ENCODE results near the gene ATXN10. TPM values are rescaled to one million over a fixed set of nuclear protein-coding genes. Genes with fewer than 3 reads are reported as not detected.

Gene ATXN10
- total and polyA plus RNA-seq, 4 experiments from 2014 or later = 61.8 to 102 (median 76.3) TPM

DNA sequence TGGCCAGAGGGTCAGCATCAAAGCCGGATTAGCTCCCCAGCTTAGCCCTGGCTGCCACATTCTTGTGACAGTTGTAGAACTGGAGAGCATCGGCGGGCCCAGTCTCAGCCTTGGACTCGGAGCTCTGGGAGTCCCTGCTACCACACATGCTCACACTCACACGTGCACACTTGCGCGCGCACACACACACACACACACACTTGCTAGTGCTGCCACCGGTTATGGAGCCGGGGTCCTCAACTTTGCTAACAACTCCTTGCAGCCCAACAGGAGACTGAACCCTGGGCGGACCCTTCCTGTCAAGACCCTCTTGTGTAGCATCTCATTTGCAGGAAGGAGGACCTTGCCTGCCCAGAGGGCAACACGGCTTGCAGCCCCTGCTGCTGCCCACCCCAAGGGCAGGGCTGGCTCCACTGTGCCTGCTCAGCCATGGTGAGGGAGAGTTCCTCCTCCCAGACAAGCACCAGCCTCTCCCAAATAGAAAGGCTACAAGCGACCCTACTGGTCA is 197.8 kb downstream of the ATXN10 start:
- ChIA-PET POLR2A (ENCODE audit: partially characterized antibody) (no interaction called here), CTCF (ENCODE audit: partially characterized antibody) (no interaction called here)
- Mint-ChIP-seq H3K9me3 (peaks cover 0 to 32% (median 22%) of the 10 kb centered on the region in 8 donors), H3K27me3 (peaks cover 18 to 25% of the 10 kb centered on the region in 2 donors), H3K4me1 (peaks cover 1 to 9% (median 4%) of the 10 kb centered on the region in 4 donors), H3K4me3 (no peak overlapping the region), H3K27ac (no peak overlapping the region), H3K36me3 (peaks cover 4 to 8% of the 10 kb centered on the region in 2 donors)
- Histone ChIP-seq H3K27me3 (ENCODE audit: insufficient read depth, low read length) (peaks cover 9% of the 10 kb centered on the region), H3K27ac (ENCODE audit: low read depth, low read length) (no peak overlapping the region), H3K9me3 (ENCODE audit: control insufficient read depth in 1 of 2, low read length in 2 of 2) (peaks cover 0 to 3% of the 10 kb centered on the region in 2 donors), H3K4me3 (ENCODE audit: low read length in 2 of 2) (no peak overlapping the region), H3K36me3 (ENCODE audit: insufficient read depth, low read length) (no peaks in the 10 kb centered on the region), H3K4me1 (ENCODE audit: insufficient read depth, low read length) (peaks cover 1% of the 10 kb centered on the region)
- intact Hi-C loops (cut with micrococcal nuclease) = no loop called here
- no peak for DNase-seq

DNA sequence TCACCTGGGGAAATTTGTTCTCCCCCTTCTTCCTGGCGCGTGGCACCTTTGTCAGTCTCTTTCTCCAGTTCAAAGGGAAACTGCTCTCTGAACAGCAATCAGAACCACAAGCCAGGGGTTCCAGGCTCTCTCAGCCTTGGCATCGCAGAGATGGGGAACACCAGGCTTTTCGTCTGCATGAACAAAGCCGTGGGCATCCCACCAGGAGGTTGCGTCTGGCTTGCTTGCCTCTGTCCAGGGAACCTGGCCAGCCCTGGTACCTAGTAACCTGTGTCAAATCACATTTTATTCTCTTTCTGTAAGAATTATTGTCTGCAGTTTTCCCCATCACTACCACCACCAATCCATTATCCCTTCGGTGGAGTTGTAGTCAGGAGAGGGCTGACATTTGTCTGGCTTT is 198.4 kb downstream of the ATXN10 start:
- Histone ChIP-seq H3K9me3 (ENCODE audit: control insufficient read depth in 1 of 2, low read length in 2 of 2) (peaks cover 0 to 3% of the 10 kb centered on the region in 2 donors), H3K36me3 (ENCODE audit: insufficient read depth, low read length) (no peaks in the 10 kb centered on the region), H3K4me1 (ENCODE audit: insufficient read depth, low read length) (no peaks in the 10 kb centered on the region), H3K27ac (ENCODE audit: low read depth, low read length) (no peak overlapping the region), H3K4me3 (ENCODE audit: low read length in 2 of 2) (no peak overlapping the region), H3K27me3 (ENCODE audit: insufficient read depth, low read length) (peaks cover 9% of the 10 kb centered on the region)
- ChIA-PET POLR2A (ENCODE audit: partially characterized antibody) (no interaction called here), CTCF (ENCODE audit: partially characterized antibody) (no interaction called here)
- H3K27ac Mint-ChIP-seq = no peak overlapping the region
- peaks cover 0 to 6% (median under 1%) of the 10 kb centered on the region in 4 donors for H3K4me1 Mint-ChIP-seq
- peaks cover 0 to 32% (median 22%) of the 10 kb centered on the region in 8 donors for H3K9me3 Mint-ChIP-seq
- intact Hi-C loops (cut with micrococcal nuclease) = no loop called here
- H3K36me3 Mint-ChIP-seq = peaks cover 4 to 6% of the 10 kb centered on the region in 2 donors
- no peak for DNase-seq
- peaks cover 13 to 22% of the 10 kb centered on the region in 2 donors for H3K27me3 Mint-ChIP-seq
- H3K4me3 Mint-ChIP-seq = no peak overlapping the region

DNA sequence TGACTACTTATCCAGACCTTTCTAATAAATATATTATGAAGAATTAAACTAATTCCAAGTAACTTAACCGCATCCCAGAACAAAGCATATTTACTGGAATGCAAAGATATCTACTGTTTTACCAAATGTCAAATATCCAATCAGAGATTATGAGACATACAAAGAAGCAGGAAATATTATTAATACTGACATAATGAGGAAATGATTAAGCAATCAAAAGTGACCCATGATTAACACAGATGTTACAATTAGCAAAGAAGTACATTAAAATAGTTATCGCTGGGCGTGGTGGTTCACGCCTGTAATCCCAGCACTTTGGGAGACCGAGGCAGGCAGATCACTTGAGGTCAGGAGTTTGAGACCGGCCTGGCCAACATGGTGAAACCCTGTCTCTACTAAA is 200.1 kb downstream of the ATXN10 start:
- no peaks in the 10 kb centered on the region for H3K4me1 ChIP-seq (ENCODE audit: insufficient read depth, low read length)
- no peaks in the 10 kb centered on the region for H3K36me3 ChIP-seq (ENCODE audit: insufficient read depth, low read length)
- Mint-ChIP-seq H3K36me3 (peaks cover 4% of the 10 kb centered on the region in 2 donors), H3K27ac (no peak overlapping the region), H3K4me3 (no peak overlapping the region), H3K9me3 (peaks cover 0 to 32% (median 22%) of the 10 kb centered on the region in 8 donors), H3K27me3 (peaks cover 12 to 16% of the 10 kb centered on the region in 2 donors), H3K4me1 (peaks cover 0 to 6% (median under 1%) of the 10 kb centered on the region in 4 donors)
- no peak overlapping the region for H3K4me3 ChIP-seq (ENCODE audit: low read length in 2 of 2)
- ChIA-PET CTCF (ENCODE audit: partially characterized antibody) (interaction anchor here (4.7 kb wide), 1 partner anchor 8 kb away, joined by 23 read pairs; no protein-coding TSS in a partner anchor), POLR2A (ENCODE audit: partially characterized antibody) (no interaction called here)
- DNase-seq = no peak
- intact Hi-C loops (cut with micrococcal nuclease) = no loop called here
- peaks cover 9% of the 10 kb centered on the region for H3K27me3 ChIP-seq (ENCODE audit: insufficient read depth, low read length)
- peaks cover 0 to 3% of the 10 kb centered on the region in 2 donors for H3K9me3 ChIP-seq (ENCODE audit: control insufficient read depth in 1 of 2, low read length in 2 of 2)
- H3K27ac ChIP-seq (ENCODE audit: low read depth, low read length) = no peak overlapping the region

DNA sequence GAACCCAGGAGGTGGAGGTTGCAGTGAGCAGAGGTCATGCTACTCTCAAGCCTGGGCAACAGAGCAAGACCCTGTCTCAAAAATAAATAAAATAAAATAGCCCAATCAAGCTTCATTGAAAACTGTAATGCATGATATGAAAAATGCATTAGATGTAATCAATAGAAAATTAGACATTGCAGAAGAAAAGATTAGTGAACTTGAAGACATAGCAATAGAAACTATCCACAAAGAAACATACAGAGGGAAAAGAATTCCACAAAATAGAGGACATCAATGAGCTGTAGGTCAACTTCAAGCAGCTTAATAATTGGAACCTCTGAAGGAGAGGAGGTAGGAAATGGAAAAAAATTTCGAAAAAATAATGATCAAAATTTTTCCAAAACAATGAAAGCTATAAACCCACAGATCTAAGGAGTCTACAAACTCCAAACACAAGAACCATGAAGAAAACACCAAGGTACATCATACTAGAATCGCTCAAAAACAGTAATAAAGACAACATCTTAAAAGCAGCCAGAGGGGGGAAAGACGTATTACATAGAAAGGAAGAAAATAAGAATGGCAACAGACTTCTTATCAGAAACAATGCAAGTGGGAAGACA is 201.1 kb downstream of the ATXN10 start:
- ChIA-PET POLR2A (ENCODE audit: partially characterized antibody) (no interaction called here), CTCF (ENCODE audit: partially characterized antibody) (interaction anchor here (4.7 kb wide), 1 partner anchor 9 kb away, joined by 23 read pairs; no protein-coding TSS in a partner anchor)
- peaks cover 0 to 32% (median 22%) of the 10 kb centered on the region in 8 donors for H3K9me3 Mint-ChIP-seq
- intact Hi-C loops (cut with micrococcal nuclease) = no loop called here
- no peak overlapping the region for H3K4me3 ChIP-seq (ENCODE audit: low read length in 2 of 2)
- no peaks in the 10 kb centered on the region for H3K36me3 ChIP-seq (ENCODE audit: insufficient read depth, low read length)
- no peak for DNase-seq
- H3K36me3 Mint-ChIP-seq = peaks cover 4% of the 10 kb centered on the region in 2 donors
- peaks cover 0 to 3% of the 10 kb centered on the region in 2 donors for H3K9me3 ChIP-seq (ENCODE audit: control insufficient read depth in 1 of 2, low read length in 2 of 2)
- peaks cover 12 to 18% of the 10 kb centered on the region in 2 donors for H3K27me3 Mint-ChIP-seq
- no peak overlapping the region for H3K27ac ChIP-seq (ENCODE audit: low read depth, low read length)
- no peak overlapping the region for H3K27ac Mint-ChIP-seq
- peaks cover 9% of the 10 kb centered on the region for H3K27me3 ChIP-seq (ENCODE audit: insufficient read depth, low read length)
- peak overlapping the region in 1 of 8 donors; percentile 52 for H3K4me3 Mint-ChIP-seq
- H3K4me1 Mint-ChIP-seq = peaks cover 0 to 6% (median under 1%) of the 10 kb centered on the region in 4 donors
- no peaks in the 10 kb centered on the region for H3K4me1 ChIP-seq (ENCODE audit: insufficient read depth, low read length)

DNA sequence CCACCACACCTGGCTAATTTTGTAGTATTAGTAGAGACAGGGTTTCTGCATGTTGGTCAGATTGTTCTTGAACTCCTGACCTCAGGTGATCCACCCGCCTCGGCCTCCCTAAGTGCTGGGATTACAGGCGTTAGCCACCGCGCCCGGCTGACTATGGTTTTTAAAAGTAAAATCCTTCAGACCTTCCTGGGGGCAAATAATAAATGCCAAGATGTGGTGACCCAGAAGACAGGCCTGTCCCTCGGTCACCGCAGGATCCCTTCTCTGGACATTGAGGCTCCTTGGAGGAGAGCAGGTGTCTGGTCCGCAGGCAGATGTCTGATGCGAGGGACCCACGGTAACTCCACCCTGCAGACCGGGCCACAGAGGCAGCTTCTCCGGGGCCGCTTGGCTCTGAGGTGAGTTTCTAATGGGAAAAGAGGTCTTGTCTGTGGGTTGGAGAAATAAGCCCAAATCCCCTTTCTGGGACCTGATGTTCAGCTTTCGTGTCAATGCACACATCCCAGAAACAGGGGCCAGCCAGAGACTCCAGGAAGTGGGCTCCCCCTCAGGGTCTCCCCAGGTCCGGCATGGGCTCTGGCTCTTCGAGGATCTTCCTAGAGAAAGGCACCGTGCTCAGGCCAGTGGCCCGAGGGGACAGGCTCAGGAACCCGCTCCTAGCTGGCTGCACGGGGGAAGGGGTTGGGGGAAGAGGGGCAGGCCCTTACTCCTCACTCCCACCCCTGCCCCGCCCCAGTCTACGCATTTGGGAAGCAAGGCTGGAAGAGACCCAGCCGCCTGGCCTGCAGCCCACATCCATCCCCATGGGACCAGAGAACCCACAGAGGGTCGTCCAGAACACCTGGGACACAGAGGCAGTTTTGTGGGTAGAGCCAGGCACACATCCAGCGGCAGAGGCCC is 204.8 kb downstream of the ATXN10 start:
- Histone ChIP-seq H3K27me3 (ENCODE audit: insufficient read depth, low read length) (no peaks in the 10 kb centered on the region), H3K27ac (ENCODE audit: low read depth, low read length) (no peak overlapping the region), H3K4me3 (ENCODE audit: low read length in 2 of 2) (no peak overlapping the region), H3K4me1 (ENCODE audit: insufficient read depth, low read length) (no peaks in the 10 kb centered on the region), H3K36me3 (ENCODE audit: insufficient read depth, low read length) (no peaks in the 10 kb centered on the region), H3K9me3 (ENCODE audit: control insufficient read depth in 1 of 2, low read length in 2 of 2) (peaks cover 0 to 3% of the 10 kb centered on the region in 2 donors)
- peaks cover 19 to 20% of the 10 kb centered on the region in 2 donors for H3K27me3 Mint-ChIP-seq
- peaks cover 0 to 4% of the 10 kb centered on the region in 2 donors for H3K36me3 Mint-ChIP-seq
- ChIA-PET CTCF (ENCODE audit: partially characterized antibody) (interaction anchor here (4.7 kb wide), 1 partner anchor 13 kb away, joined by 23 read pairs; no protein-coding TSS in a partner anchor), POLR2A (ENCODE audit: partially characterized antibody) (no interaction called here)
- H3K27ac Mint-ChIP-seq = no peak overlapping the region
- intact Hi-C loops (cut with micrococcal nuclease) = no loop called here
- no peak overlapping the region for H3K4me3 Mint-ChIP-seq
- H3K4me1 Mint-ChIP-seq = no peaks in the 10 kb centered on the region
- H3K9me3 Mint-ChIP-seq = peaks cover 0 to 24% (median 13%) of the 10 kb centered on the region in 8 donors
- no peak for DNase-seq

DNA sequence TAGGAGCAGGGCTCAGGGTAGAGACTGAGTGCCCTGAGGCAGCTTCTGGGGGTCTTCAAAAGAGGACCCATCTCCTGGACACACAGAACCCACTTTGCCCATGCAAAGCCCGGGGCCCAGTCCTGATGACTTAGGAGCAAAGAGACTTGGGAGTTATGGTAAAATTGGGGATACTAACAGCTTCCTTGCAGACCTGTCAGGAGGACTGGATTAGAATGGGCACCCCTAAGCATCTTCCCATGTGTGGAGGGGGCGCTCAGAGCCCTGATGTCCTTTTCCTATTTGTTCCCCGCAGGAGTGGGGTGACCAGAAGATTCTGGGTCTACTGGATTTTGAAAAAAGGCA is 205.4 kb downstream of the ATXN10 start:
- Mint-ChIP-seq H3K4me3 (no peak overlapping the region), H3K4me1 (no peaks in the 10 kb centered on the region), H3K27me3 (peaks cover 20 to 22% of the 10 kb centered on the region in 2 donors), H3K27ac (peak overlapping the region in 1 of 7 donors; percentile 60), H3K9me3 (peaks cover 0 to 20% (median 13%) of the 10 kb centered on the region in 8 donors), H3K36me3 (peaks cover 0 to 4% of the 10 kb centered on the region in 2 donors)
- ChIA-PET CTCF (ENCODE audit: partially characterized antibody) (no interaction called here), POLR2A (ENCODE audit: partially characterized antibody) (no interaction called here)
- Histone ChIP-seq H3K4me3 (ENCODE audit: low read length in 2 of 2) (no peak overlapping the region), H3K9me3 (ENCODE audit: control insufficient read depth in 1 of 2, low read length in 2 of 2) (peaks cover 0 to 3% of the 10 kb centered on the region in 2 donors), H3K36me3 (ENCODE audit: insufficient read depth, low read length) (no peaks in the 10 kb centered on the region), H3K4me1 (ENCODE audit: insufficient read depth, low read length) (no peaks in the 10 kb centered on the region), H3K27ac (ENCODE audit: low read depth, low read length) (no peak overlapping the region), H3K27me3 (ENCODE audit: insufficient read depth, low read length) (no peaks in the 10 kb centered on the region)
- no peak for DNase-seq
- intact Hi-C loops (cut with micrococcal nuclease) = no loop called here

DNA sequence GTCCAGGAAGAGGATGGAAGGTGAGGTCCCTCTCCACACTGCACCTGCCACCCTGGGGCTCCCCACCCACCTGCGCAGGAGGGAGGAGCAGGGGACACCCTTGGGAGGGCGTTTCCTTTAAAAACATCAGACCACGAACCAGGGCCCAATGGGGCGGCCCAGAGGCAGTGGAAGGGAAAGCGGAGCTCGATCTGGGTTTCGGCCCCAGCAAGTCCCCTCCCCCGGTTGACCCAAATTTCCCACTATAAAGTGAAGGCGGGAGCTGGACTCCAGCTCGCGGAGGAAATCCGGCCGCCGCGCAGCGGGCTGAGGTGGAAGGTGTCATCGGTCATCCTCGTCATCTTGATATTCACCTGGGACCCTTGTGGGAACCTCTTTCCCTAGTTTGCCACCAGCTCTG is 206.0 kb downstream of the ATXN10 start:
- H3K36me3 ChIP-seq (ENCODE audit: insufficient read depth, low read length) = no peaks in the 10 kb centered on the region
- intact Hi-C loops (cut with micrococcal nuclease) = no loop called here
- no peak overlapping the region for H3K4me3 ChIP-seq (ENCODE audit: low read length in 2 of 2)
- DNase-seq = no peak
- Mint-ChIP-seq H3K4me1 (no peaks in the 10 kb centered on the region), H3K27me3 (peaks cover 23 to 24% of the 10 kb centered on the region in 2 donors), H3K27ac (no peak overlapping the region), H3K36me3 (peaks cover 0 to 2% of the 10 kb centered on the region in 2 donors), H3K9me3 (peaks cover 0 to 15% (median 8%) of the 10 kb centered on the region in 8 donors), H3K4me3 (no peak overlapping the region)
- no peaks in the 10 kb centered on the region for H3K27me3 ChIP-seq (ENCODE audit: insufficient read depth, low read length)
- CTCF ChIA-PET (ENCODE audit: partially characterized antibody) = interaction anchor here (1.6 kb wide), 1 partner anchor 14 kb away, joined by 7 read pairs; no protein-coding TSS in a partner anchor
- no peak overlapping the region for H3K27ac ChIP-seq (ENCODE audit: low read depth, low read length)
- H3K9me3 ChIP-seq (ENCODE audit: control insufficient read depth in 1 of 2, low read length in 2 of 2) = no peaks in the 10 kb centered on the region
- POLR2A ChIA-PET (ENCODE audit: partially characterized antibody) = no interaction called here
- no peaks in the 10 kb centered on the region for H3K4me1 ChIP-seq (ENCODE audit: insufficient read depth, low read length)

Measured in CD4-positive, alpha-beta memory T cell (primary cell).